Keratinocyte (primary cell): ENCODE results near the gene PLSCR3. TPM values are rescaled to one million over a fixed set of nuclear protein-coding genes. Genes with fewer than 3 reads are reported as not detected.

Source experiments
- DNase-seq: peaks from one replicate; pipeline ENCODE4 v3.0.0-alpha.2; 2011; ENCODE audit warnings: low read depth, missing footprints, low spot score
- FAIRE-seq: peaks from 2 replicates; lab custom pipeline; 2011; peaks lifted over from hg19 to GRCh38; lab: Jason Lieb, UNC
- H2AFZ ChIP-seq: 2 replicates; pipeline ENCODE4 v1.6.0; 2012; ENCODE audit warnings: low read length, control low read depth, inconsistent platforms; ENCODE audit not compliant: control insufficient read depth
- H3K27ac ChIP-seq: 2 replicates; pipeline ENCODE4 v1.5.1; 2011; ENCODE audit warnings: low read length; ENCODE audit not compliant: control insufficient read depth, insufficient read depth
- H3K27me3 ChIP-seq: 3 replicates; pipeline ENCODE4 v1.6.0; 2011; ENCODE audit warnings: low read length; ENCODE audit not compliant: control insufficient read depth, insufficient read depth; ENCODE audit errors: extremely low read depth
- H3K36me3 ChIP-seq, 2 experiments: 2 replicates in 1 of 2; 3 replicates in 1 of 2; pipeline ENCODE4 v1.5.1; 2011; ENCODE audit warnings: low read length in 2 of 2, mild to moderate bottlenecking in 1 of 2; ENCODE audit not compliant: control insufficient read depth in 2 of 2, insufficient read depth in 2 of 2; ENCODE audit errors: extremely low read depth in 1 of 2
- H3K4me1 ChIP-seq: 3 replicates; pipeline ENCODE4 v1.5.1; 2011; ENCODE audit warnings: low read length; ENCODE audit not compliant: control insufficient read depth, insufficient read depth; ENCODE audit errors: extremely low read depth
- H3K4me2 ChIP-seq: 3 replicates; pipeline ENCODE4 v1.6.0; 2011; ENCODE audit warnings: low read depth, low read length; ENCODE audit not compliant: control insufficient read depth, insufficient read depth; ENCODE audit errors: extremely low read depth
- H3K4me3 ChIP-seq, 3 experiments: fragments of 200-600 bp in 1 of 3; sonication (generic) in 1 of 3; 2 replicates in 2 of 3; 3 replicates in 1 of 3; pipeline ENCODE4 v1.5.1; 2011 to 2016; ENCODE audit warnings: low read length in 3 of 3, mild to moderate bottlenecking in 3 of 3, control low read depth in 2 of 3, inconsistent platforms in 1 of 3, low read depth in 1 of 3, mixed read lengths in 1 of 3, mixed run types in 1 of 3, moderate library complexity in 1 of 3; ENCODE audit not compliant: control insufficient read depth in 2 of 3, insufficient read depth in 2 of 3; ENCODE audit errors: extremely low read depth in 1 of 3
- H3K79me2 ChIP-seq: 2 replicates; pipeline ENCODE4 v1.6.0; 2012; ENCODE audit warnings: low read length; ENCODE audit not compliant: control insufficient read depth, insufficient read depth
- H3K9ac ChIP-seq: 3 replicates; pipeline ENCODE4 v1.6.0; 2011; ENCODE audit warnings: low read length; ENCODE audit not compliant: control insufficient read depth, insufficient read depth; ENCODE audit errors: extremely low read depth
- H3K9me1 ChIP-seq: 3 replicates; pipeline ENCODE4 v1.6.0; 2011; ENCODE audit warnings: low read length; ENCODE audit not compliant: control insufficient read depth, insufficient read depth; ENCODE audit errors: extremely low read depth
- H3K9me3 ChIP-seq: 2 replicates; pipeline ENCODE4 v1.5.1; 2012; ENCODE audit warnings: low read depth, low read length; ENCODE audit not compliant: control insufficient read depth
- H4K20me1 ChIP-seq: 3 replicates; pipeline ENCODE4 v1.6.0; 2011; ENCODE audit warnings: low read length; ENCODE audit not compliant: control insufficient read depth, insufficient read depth; ENCODE audit errors: extremely low read depth
- CTCF ChIP-seq, 3 experiments: IDR thresholded peaks in 1 of 3; conservative IDR thresholded peaks in 1 of 3; optimal IDR thresholded peaks in 1 of 3; 2 replicates in 2 of 3; 3 replicates in 1 of 3; pipeline versions ENCODE3 to v1.5.1; 2011; ENCODE audit warnings: low read length in 3 of 3, mild to moderate bottlenecking in 3 of 3, moderate library complexity in 2 of 3, control low read depth in 1 of 3, inconsistent platforms in 1 of 3; ENCODE audit not compliant: insufficient read depth in 2 of 3; ENCODE audit errors: extremely low read depth in 1 of 3
- EZH2 ChIP-seq: IDR thresholded peaks from one replicate; pipeline ENCODE4 v1.6.1; 2012; ENCODE audit warnings: inconsistent platforms, mild to moderate bottlenecking, low read length, moderate library complexity
- dilution Hi-C: fragments of 300-500 bp; cut with MboI; formaldehyde crosslinking; loops from one replicate; pipeline ENCODE4 v1.7.0; 2020; ENCODE audit warnings: low sequenced_read_pairs; ENCODE audit not compliant: extremely low pct_ligation_motif_present
- polyA plus RNA-seq, 5 experiments: library from polyadenylated mRNA; depleted of rRNA in 3 of 5; stranded (reverse) in 3 of 5; stranded (forward) in 1 of 5; unstranded in 1 of 5; fragments of >200 nt; gene quantifications; 1 replicate in 1 of 5; 2 replicates in 3 of 5; 3 replicates in 1 of 5; pipeline versions ENCODE4 v1.2.1 to v1.2.3, GENCODE V29; 2011 to 2012; ENCODE audit warnings: missing spikeins in 2 of 5, low read depth in 1 of 5, low replicate concordance in 1 of 5

Gene PLSCR3
- polyA plus RNA-seq, 1 donor (not counting 4 experiments of a cell fraction or from before 2014, with no cell fraction given) = 30.5 TPM

DNA sequence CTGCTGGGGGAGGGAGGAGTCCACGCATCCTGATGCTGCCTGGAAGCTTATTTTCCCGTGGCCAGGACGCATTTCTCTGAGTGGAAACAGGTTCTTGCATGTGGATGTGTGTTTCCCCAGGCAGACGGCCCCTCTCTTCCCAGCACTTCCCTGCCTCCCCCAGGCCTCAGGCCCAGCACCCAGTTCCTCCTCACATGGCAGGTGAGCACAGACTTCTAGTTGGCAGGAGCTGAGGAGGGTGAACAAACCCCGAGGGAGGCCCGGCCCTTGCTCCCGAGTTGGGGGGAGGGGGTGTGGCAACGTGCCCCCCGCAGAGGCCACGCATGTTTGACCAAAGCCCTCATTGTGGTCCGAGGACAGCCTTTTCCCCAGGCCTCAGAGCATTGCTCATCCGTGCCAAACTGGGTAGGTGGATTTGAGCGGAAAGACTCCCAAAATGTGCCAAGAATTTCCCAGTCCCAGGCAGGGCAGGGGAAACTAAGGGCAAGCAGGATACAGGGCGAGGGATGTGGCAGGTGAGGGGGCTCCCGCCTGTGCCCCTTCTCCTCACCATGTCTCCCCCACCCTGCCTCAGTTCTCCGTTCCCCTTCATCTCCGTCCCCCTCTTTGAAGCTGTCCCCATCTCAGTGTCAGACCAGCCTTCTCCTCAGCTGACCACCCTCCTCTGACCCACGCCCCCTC, 24.3 kb upstream of the PLSCR3 start:
- DNase-seq (no peak), FAIRE-seq (no peak)
- dilution Hi-C loops = no loop called here
- H3K9me3 ChIP-seq = no peaks in the 10 kb centered on the region
- no peaks in the 10 kb centered on the region for H4K20me1 ChIP-seq
- peaks cover 1% of the 10 kb centered on the region for H3K4me1 ChIP-seq
- TF ChIP-seq CTCF (optimal IDR thresholded peaks at IDR 0.05 in 1 of 3, IDR thresholded peaks at IDR 0.05 in 1 of 3, conservative IDR thresholded peaks at IDR 0.05 in 1 of 3; ENCODE audit: extremely low read depth in 1 of 3, insufficient read depth in 2 of 3, low read length in 3 of 3) (no peak), EZH2 (no peak)
- peaks cover 0 to 4% of the 10 kb centered on the region in 2 experiments for H3K36me3 ChIP-seq
- no peaks in the 10 kb centered on the region for H3K27me3 ChIP-seq
- no peak overlapping the region for H3K4me2 ChIP-seq
- H3K27ac ChIP-seq = no peak overlapping the region
- H3K4me3 ChIP-seq = no peak overlapping the region
- H3K9me1 ChIP-seq = no peaks in the 10 kb centered on the region
- no peak overlapping the region for H2AFZ ChIP-seq
- H3K79me2 ChIP-seq = no peaks in the 10 kb centered on the region
- no peak overlapping the region for H3K9ac ChIP-seq

GRCh38 chr17:7417056-7417655, 22.8 kb upstream of the PLSCR3 start:
- dilution Hi-C loops = no loop called here
- Histone ChIP-seq H3K9me1 (no peaks in the 10 kb centered on the region), H3K4me1 (peaks cover 8% of the 10 kb centered on the region), H3K79me2 (no peaks in the 10 kb centered on the region), H3K9ac (no peak overlapping the region), H2AFZ (no peak overlapping the region), H3K9me3 (no peaks in the 10 kb centered on the region), H3K27me3 (no peaks in the 10 kb centered on the region), H4K20me1 (no peaks in the 10 kb centered on the region), H3K4me2 (no peak overlapping the region), H3K4me3 (no peak overlapping the region), H3K36me3 (peaks cover 0 to 4% of the 10 kb centered on the region in 2 experiments), H3K27ac (no peak overlapping the region)
- no peak for TF ChIP-seq EZH2
- no peak for TF ChIP-seq CTCF (optimal IDR thresholded peaks at IDR 0.05 in 1 of 3, IDR thresholded peaks at IDR 0.05 in 1 of 3, conservative IDR thresholded peaks at IDR 0.05 in 1 of 3; ENCODE audit: extremely low read depth in 1 of 3, insufficient read depth in 2 of 3, low read length in 3 of 3)
- FAIRE-seq (no peak), DNase-seq (no peak)
